Amniotic stem cell (primary cell): ENCODE results near the gene LUC7L3.

Experiments
- DNase-seq: peaks from one replicate; lab custom pipeline; 2025; lab: John Stamatoyannopoulos, UW

The LUC7L3 gene

GRCh38 chr17:50685691-50686493 lies 33.5 kb upstream of the LUC7L3 start:
- DNase-seq, result no peak

- no peak for DNase-seq
These were observed 32.8 kb upstream of the LUC7L3 start for GRCh38 chr17:50686494-50687199.

DNA sequence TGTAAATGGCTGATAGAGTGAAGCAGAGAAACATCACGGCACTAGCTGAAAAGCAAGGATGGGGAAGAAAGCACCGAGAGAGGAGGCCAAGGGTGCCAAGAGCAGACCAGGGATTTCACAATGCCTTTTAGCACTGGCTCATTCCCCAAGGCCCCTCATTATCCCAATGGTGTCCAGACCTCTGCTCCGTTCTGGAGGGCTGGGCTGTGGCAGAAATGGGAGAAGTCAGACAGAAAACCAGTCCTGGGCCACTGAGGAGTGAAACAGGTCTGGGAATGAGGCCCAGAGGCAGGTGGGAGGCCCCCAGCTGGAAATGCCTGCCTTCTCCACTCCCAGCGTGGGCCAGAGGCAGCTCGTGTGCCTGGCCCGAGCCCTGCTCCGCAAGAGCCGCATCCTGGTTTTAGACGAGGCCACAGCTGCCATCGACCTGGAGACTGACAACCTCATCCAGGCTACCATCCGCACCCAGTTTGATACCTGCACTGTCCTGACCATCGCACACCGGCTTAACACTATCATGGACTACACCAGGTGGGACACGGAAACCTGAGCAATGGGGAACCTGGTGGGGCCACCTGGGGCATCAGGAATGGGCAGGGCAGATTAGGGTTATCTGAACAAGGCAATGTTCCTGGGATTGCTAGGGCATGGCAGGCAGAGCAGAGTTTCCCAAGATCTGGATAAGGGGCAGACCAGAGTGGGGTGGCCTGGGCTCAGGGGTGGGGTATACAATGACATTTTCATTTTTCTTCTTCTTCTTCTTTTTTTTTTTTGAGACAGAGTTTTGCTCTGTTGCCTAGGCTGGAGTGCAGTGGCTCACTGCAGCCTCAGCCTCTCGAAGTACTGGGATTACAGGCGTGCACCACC lies 32.0 kb upstream of the LUC7L3 start:
- DNase-seq, result no peak

GRCh38 chr17:50688245-50688644 lies 31.2 kb upstream of the LUC7L3 start:
- no peak for DNase-seq

GRCh38 chr17:50689251-50689650 lies 30.2 kb upstream of the LUC7L3 start:
- no peak for DNase-seq

DNA sequence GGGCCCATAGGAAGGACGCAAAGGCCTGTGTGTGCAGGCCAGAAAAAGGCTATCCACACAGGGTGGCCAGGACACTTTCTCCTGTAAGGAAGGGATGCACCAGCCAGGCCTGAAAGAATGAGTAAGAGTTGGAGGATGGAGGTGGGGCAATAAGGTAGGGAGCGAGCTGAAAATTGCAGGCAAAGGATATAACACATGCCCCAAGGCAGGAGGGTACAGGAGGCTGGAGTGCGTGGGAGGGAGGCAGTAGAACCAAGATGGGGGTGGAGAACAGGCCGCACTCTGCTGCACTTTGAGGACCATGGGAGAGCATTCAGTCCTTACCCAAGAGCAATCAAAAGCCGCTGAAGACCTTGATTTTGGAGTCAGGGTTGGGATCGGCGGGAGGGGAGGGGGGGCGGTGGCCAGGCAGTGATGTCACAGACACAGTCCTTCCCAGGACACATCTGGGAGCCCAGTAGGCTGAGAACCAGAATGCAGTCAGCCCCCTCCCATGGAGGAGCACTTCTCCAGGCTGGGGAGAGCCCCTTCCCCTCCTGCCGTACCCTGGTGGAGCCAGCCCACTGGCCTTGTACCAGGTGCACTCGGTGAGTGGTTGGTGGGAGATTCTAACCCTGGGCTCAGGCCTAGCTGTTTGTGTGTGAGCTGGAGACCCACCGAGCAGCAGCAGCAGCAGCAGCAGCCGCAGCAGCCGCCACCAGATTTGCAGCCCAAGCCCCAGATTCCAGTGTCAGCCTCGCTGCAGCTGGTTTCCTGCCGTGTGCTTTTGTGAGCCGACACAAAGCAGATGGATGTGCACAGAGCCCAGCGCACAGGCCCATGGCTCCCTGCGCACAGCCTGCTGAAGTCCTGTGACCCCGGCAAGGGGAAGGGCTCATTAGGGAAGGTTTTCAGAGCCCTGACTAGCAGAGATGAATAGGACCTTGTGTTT lies 29.2 kb upstream of the LUC7L3 start:
- DNase-seq, result no peak

GRCh38 chr17:50690887-50691549 lies 28.4 kb upstream of the LUC7L3 start:
- no peak for DNase-seq

DNA sequence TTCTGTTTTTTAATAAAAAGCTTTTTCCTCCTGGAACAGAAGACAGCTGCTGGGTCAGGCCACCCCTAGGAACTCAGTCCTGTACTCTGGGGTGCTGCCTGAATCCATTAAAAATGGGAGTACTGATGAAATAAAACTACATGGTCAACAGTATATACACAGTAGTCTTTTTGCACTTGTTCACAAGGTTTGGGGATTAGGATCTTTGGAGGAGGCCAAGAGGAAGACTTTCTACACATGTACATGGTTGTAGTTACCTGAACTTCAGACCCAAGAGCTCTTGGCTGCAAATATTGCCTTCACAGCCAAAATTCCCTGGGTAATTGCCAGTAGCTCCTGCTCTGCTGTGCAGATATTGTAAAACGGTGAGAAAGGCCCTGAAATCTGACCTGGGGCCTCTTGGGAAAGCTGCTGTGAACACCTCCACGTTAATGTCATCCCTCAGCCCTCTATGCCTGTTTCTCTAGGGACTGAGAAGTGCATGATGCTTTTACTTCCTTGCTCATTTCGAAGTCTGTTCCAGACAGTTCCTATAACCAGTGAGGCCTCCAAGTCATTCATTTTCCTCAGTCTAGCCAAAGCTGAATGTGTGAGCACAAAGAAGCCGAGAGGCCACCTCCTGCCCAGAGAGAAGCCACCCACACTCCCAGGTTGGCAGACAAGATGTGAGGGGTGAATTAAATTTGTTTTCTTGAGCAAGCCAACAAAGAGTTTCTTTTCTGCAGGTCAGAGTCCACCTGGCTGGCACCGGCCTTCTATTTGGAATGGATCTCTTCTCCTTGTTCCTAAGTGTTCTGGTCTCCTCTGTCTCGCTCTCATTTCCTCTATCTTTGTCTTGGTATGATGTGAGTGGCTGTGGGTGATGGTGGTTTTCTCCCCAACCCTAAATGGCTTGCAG lies 27.6 kb upstream of the LUC7L3 start:
- no peak for DNase-seq

DNA sequence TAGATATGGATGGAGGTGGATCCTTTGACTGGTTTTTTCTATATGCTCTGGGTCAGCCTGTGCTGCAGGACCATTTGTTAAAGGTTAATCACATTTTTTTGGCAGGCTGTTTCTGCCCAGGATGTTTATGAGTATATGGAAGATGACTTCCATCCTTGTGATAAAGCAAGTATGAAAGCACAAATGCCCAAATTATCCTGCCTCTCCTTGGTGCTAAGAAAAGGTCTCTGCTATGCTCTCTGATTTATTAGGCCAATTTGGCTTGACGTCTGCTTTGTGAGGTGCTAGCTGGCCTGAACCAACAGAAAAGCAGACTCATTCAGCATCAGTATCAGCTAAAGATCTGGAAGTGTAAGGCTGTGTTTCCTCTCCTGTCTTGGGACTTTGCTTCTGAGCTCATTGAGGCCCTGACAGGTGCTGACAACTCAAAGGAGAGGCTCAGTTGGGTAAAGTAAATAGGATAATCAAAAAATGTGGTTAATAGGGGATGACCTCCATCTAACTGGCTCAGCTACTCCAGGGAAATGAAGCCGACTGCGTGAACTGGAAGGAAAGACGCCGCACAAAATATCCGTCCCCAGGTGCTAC lies 26.9 kb upstream of the LUC7L3 start:
- no peak for DNase-seq

DNA sequence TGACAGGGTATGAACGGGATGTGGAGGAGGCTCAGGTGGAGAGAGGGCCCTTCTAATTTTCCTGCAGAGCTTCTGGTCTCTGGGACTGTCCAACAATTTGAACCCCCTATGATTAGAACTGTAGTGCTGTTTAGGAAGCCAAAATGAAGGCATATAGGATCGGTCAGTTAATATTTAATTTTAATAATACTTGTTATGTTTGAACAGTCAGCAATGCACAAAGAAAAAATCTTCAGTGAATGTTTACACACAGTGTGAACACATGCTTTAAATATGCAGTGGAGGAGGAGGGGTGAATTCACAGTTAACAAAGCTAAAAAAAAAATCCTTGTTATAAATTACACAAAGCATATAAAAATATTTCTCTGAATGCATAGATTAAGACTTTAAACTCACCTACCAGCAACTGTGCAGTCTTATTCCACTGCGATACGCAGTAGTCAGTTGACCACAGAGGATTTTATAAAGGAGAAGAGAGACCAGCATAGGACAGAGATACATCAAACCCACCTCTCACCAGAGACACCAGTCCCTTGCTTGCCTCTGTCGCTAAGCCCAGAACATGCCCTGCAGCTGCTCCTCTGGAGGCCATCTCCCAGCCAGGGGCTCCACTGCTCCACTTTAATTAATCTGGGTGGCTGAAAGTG lies 26.2 kb upstream of the LUC7L3 start:
- peak; percentile 22 for DNase-seq

- DNase-seq, result no peak
These were observed 23.0 kb upstream of the LUC7L3 start for GRCh38 chr17:50696365-50696879.

- DNase-seq, result no peak
These were observed 22.3 kb upstream of the LUC7L3 start for GRCh38 chr17:50697062-50697461.

GRCh38 chr17:50697663-50698272 lies 21.6 kb upstream of the LUC7L3 start:
- DNase-seq, result no peak

- no peak for DNase-seq
These were observed 20.0 kb upstream of the LUC7L3 start for GRCh38 chr17:50699410-50699809.

DNA sequence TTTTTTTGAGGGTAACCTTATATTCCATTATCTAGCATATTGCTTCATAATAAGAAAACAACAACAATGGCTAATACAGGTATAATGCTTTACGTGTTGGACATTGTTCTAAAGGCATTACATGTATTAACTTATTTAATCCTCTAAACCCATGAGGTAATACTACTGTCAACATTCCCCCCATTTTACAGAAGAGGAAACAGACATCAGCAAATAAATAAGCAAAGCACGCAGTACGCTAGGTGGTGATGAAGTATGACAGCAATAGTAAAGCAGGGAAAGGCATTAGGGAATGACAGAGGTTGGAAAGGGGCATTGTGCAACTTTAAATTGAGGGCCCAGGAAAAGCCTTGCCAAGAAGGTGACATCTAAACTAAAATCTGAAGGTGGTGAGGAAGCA lies 16.2 kb upstream of the LUC7L3 start:
- DNase-seq, result no peak

DNA sequence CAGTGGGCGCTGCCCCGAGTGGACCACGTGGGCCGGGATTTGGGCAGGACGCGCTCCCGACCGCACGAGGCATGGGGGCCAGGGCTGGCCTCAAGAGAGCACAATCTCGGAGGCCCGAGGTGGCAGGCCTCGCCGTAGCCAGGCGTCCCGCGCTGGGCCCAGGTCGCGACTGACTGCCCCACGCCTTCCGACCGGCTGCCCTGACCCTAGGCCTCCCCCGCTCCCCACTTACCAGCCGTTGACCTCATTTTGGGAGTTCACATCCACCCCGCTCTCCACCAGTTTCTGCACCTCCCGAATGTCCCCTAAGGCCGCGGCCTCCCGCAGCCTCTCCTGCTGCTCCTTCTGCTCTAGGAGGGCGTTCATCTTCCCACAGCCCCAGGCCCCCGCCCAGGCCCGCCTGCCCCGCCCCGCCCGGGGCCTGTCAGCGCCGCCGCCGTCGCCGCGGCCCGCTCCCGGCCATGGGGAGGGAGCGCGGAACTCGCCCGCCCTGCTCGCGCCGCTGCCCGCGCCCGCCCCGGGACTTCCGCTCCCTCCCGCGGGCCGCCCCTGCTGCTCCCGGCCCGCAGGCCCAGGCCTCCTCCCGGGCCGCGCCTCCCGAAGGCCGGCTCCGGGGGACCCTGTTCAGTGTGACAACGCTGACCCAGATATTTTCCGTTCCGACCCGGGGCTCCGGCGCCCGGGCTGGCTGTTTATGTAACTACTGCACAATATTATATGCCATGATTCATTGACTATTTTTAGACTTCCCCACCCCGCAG lies 11.9 kb upstream of the LUC7L3 start, which contains the start of gene ANKRD40:
Gene ANKRD40 (minus strand): TSS at position 626 of the 761 bp plus-strand sequence. CDS start 260 bp downstream, at position 366.
- peak; percentile 83 for DNase-seq
